Measurements from ENCODE around the gene PAXX. TPM values are rescaled to one million over a fixed set of nuclear protein-coding genes. Genes with fewer than 3 reads are reported as not detected.

The PAXX gene
- total and polyA plus RNA-seq, 9 of the 15 experiments (the other 6 are each of a cell fraction or from before 2014, with no cell fraction given): 1.2 to 175 (median 38.5) TPM

DNA sequence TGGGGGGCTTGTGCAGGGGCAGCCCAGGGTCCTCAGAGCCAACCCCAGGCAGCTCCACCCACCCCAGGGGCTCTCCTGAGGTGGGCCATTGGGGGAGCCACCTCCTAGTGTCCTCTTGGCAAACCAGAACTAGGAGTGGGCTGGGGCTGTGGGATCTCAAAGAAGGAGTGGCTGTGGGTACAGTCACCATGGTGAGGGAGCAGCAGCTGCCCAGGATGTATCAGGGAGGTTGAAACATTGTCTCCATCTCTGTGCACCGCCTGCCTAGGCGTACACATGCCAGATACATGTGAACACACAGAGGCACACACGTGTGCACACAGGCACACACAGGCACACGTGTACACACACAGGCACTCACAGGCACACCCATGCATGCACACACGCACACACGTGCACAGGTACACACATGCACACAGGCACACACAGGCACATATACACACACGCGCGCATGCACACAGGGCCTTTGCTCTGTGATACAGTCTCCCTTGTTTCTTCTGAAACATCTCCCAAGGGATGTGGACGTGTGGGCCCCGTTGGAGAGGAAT lies 29.4 kb upstream of the PAXX start:
- TF ChIP-seq ZNF140 (CRISPR knock-in tag; IDR thresholded peaks at IDR 0.05): no peak
- peak in 1 of 2 experiments; percentile 93; a peak in 2 of 4 replicates for TF ChIP-seq KDM1A (IDR thresholded peaks at IDR 0.05)
- H3K4me1 ChIP-seq (replicated peaks in 1 of 2; ENCODE audit: control insufficient read depth in 2 of 2, insufficient read depth in 2 of 2, low read length in 2 of 2): peaks cover 26 to 77% of the 10 kb centered on the region in 2 experiments; a peak in 4 of 5 replicates
- CTCF ChIA-PET (ENCODE audit: low intra/inter-chr PET ratio): no interaction called here

GRCh38 chr9:136963341-136963740 lies 28.9 kb upstream of the PAXX start:
- DNase-seq (ENCODE audit: extremely low read depth in 1 of 4, low spot score in 3 of 4) (no peak), FAIRE-seq (no peak), ATAC-seq (no peak)
- H3K9me3 ChIP-seq (replicated peaks; ENCODE audit: control insufficient read depth, insufficient read depth, low read depth, low read length): no peaks in the 10 kb centered on the region
- no peaks in the 10 kb centered on the region for H3K36me3 ChIP-seq (ENCODE audit: control insufficient read depth, insufficient read depth, low read length)
- no TSS peak for BruUV-seq (replicated peaks)
- no peaks in the 10 kb centered on the region for H3K79me2 ChIP-seq (ENCODE audit: control insufficient read depth, insufficient read depth, low read length)
- H3K27ac ChIP-seq (ENCODE audit: extremely low read depth, low read depth, low read length): no peak overlapping the region
- no peak overlapping the region for H2AFZ ChIP-seq (ENCODE audit: low read depth, low read length)
- H3K4me2 ChIP-seq (ENCODE audit: insufficient read depth, low read length): no peak overlapping the region
- POLR2A ChIA-PET: no interaction called here
- H3K9me1 ChIP-seq (ENCODE audit: control insufficient read depth, insufficient read depth, low read length): no peaks in the 10 kb centered on the region
- peaks cover 26 to 77% of the 10 kb centered on the region in 2 experiments; a peak in 4 of 5 replicates for H3K4me1 ChIP-seq (replicated peaks in 1 of 2; ENCODE audit: control insufficient read depth in 2 of 2, insufficient read depth in 2 of 2, low read length in 2 of 2)
- CTCF ChIA-PET (ENCODE audit: low intra/inter-chr PET ratio): no interaction called here
- no peaks in the 10 kb centered on the region for H4K20me1 ChIP-seq (replicated peaks; ENCODE audit: control insufficient read depth, insufficient read depth, low read length)
- in situ Hi-C loops (cut with MboI) (no loop called here), intact Hi-C loops (cut with micrococcal nuclease) (no loop called here)
- no peak overlapping the region for H3K4me3 ChIP-seq
- no peaks in the 10 kb centered on the region for H3K27me3 ChIP-seq (ENCODE audit: control insufficient read depth in 2 of 2, insufficient read depth in 2 of 2, low read length in 2 of 2)
- 90% methylated on average over 10 of the region's 15 CpGs for WGBS (ENCODE audit: insufficient coverage, low coverage, missing lambda C conversion rate)
- H3K9ac ChIP-seq (ENCODE audit: insufficient read depth in 1 of 2, low read depth in 2 of 2, low read length in 2 of 2): 0 out of 4 replicates have a peak overlapping the region, but pooled peaks of 1 of the 2 experiments have one; percentile 3
- no peak for TF ChIP-seq FOXK2 (conservative IDR thresholded peaks at IDR 0.05 in 1 of 2, IDR thresholded peaks at IDR 0.05 in 1 of 2; ENCODE audit: low read depth in 2 of 2)
- no peak for TF ChIP-seq RFX7 (CRISPR knock-in tag; IDR thresholded peaks at IDR 0.05)
- no peak for TF ChIP-seq SMAD4 (CRISPR knock-in tag; conservative IDR thresholded peaks at IDR 0.05)
- TF ChIP-seq, protein P1, sequence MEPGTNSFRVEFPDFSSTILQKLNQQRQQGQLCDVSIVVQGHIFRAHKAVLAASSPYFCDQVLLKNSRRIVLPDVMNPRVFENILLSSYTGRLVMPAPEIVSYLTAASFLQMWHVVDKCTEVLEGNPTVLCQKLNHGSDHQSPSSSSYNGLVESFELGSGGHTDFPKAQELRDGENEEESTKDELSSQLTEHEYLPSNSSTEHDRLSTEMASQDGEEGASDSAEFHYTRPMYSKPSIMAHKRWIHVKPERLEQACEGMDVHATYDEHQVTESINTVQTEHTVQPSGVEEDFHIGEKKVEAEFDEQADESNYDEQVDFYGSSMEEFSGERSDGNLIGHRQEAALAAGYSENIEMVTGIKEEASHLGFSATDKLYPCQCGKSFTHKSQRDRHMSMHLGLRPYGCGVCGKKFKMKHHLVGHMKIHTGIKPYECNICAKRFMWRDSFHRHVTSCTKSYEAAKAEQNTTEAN (CRISPR knock-in tag; IDR thresholded peaks at IDR 0.05): no peak
- no peak for TF ChIP-seq ZC3H11A (IDR thresholded peaks at IDR 0.05; ENCODE audit: low read depth, low read length)
- TF ChIP-seq CBFA2T2 (conservative IDR thresholded peaks at IDR 0.05): no peak
- TF ChIP-seq, protein P2, sequence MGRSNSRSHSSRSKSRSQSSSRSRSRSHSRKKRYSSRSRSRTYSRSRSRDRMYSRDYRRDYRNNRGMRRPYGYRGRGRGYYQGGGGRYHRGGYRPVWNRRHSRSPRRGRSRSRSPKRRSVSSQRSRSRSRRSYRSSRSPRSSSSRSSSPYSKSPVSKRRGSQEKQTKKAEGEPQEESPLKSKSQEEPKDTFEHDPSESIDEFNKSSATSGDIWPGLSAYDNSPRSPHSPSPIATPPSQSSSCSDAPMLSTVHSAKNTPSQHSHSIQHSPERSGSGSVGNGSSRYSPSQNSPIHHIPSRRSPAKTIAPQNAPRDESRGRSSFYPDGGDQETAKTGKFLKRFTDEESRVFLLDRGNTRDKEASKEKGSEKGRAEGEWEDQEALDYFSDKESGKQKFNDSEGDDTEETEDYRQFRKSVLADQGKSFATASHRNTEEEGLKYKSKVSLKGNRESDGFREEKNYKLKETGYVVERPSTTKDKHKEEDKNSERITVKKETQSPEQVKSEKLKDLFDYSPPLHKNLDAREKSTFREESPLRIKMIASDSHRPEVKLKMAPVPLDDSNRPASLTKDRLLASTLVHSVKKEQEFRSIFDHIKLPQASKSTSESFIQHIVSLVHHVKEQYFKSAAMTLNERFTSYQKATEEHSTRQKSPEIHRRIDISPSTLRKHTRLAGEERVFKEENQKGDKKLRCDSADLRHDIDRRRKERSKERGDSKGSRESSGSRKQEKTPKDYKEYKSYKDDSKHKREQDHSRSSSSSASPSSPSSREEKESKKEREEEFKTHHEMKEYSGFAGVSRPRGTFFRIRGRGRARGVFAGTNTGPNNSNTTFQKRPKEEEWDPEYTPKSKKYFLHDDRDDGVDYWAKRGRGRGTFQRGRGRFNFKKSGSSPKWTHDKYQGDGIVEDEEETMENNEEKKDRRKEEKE (IDR thresholded peaks at IDR 0.05; ENCODE audit: borderline replicate concordance in 1 of 2, control insufficient read depth in 1 of 2, low read depth in 2 of 2, low read length in 1 of 2): no peak
- no peak for TF ChIP-seq ZNF121 (CRISPR knock-in tag; conservative IDR thresholded peaks at IDR 0.05)
- no peak for TF ChIP-seq MEF2D (tag; conservative IDR thresholded peaks at IDR 0.05; ENCODE audit: low read depth)

More for the DNA sequence above, 29.4 kb upstream of the PAXX start:
- no peaks in the 10 kb centered on the region for H3K9me1 ChIP-seq (ENCODE audit: control insufficient read depth, insufficient read depth, low read length)
- in situ Hi-C loops (cut with MboI) (no loop called here), intact Hi-C loops (cut with micrococcal nuclease) (no loop called here)
- no TSS peak for BruUV-seq (replicated peaks)
- H3K27ac ChIP-seq (ENCODE audit: extremely low read depth, low read depth, low read length): no peak overlapping the region
- H3K9ac ChIP-seq (ENCODE audit: insufficient read depth in 1 of 2, low read depth in 2 of 2, low read length in 2 of 2): peak overlapping the region in 1 of 2 experiments; percentile 66; a peak in 2 of 4 replicates
- H3K4me2 ChIP-seq (ENCODE audit: insufficient read depth, low read length): no peak overlapping the region
- FAIRE-seq (peak; percentile 42), ATAC-seq (no peak), DNase-seq (ENCODE audit: extremely low read depth in 1 of 4, low spot score in 3 of 4) (no peak)
- no peaks in the 10 kb centered on the region for H4K20me1 ChIP-seq (replicated peaks; ENCODE audit: control insufficient read depth, insufficient read depth, low read length)
- H3K36me3 ChIP-seq (ENCODE audit: control insufficient read depth, insufficient read depth, low read length): no peaks in the 10 kb centered on the region
- POLR2A ChIA-PET: interaction anchor here (0.6 to 0.7 kb wide), 2 partner anchors 37 to 65 kb away, joined by 3 read pairs; no protein-coding TSS in a partner anchor
- H3K79me2 ChIP-seq (ENCODE audit: control insufficient read depth, insufficient read depth, low read length): no peaks in the 10 kb centered on the region
- no peak overlapping the region for H3K4me3 ChIP-seq
- H3K9me3 ChIP-seq (replicated peaks; ENCODE audit: control insufficient read depth, insufficient read depth, low read depth, low read length): no peaks in the 10 kb centered on the region
- WGBS (ENCODE audit: insufficient coverage, low coverage, missing lambda C conversion rate): 86% methylated on average over 11 of the region's 11 CpGs
- no peak overlapping the region for H2AFZ ChIP-seq (ENCODE audit: low read depth, low read length)
- H3K27me3 ChIP-seq (ENCODE audit: control insufficient read depth in 2 of 2, insufficient read depth in 2 of 2, low read length in 2 of 2): no peaks in the 10 kb centered on the region

All from K562 (cell line).